Activated T-cell treated with anti-CD3 and anti-CD28 coated beads, Interleukin-2, amount 50 U/mL, for 24 hours (primary cell): ENCODE data around the gene FANCG.

Experiments
- DNase-seq: peaks from one replicate; pipeline ENCODE4 v3.0.0-alpha.2; 2020
- H3K27ac Mint-ChIP-seq: 2 replicates; pipeline ENCODE4 v1.8.0; 2020; ENCODE audit warnings: mild to moderate bottlenecking, mixed read lengths
- H3K27me3 Mint-ChIP-seq: 2 replicates; pipeline ENCODE4 v1.8.0; 2020; ENCODE audit warnings: mixed read lengths
- H3K36me3 Mint-ChIP-seq: 2 replicates; pipeline ENCODE4 v1.8.0; 2020; ENCODE audit warnings: low read depth, mixed read lengths
- H3K4me1 Mint-ChIP-seq: 2 replicates; pipeline ENCODE4 v1.8.0; 2020; ENCODE audit warnings: low read depth, mixed read lengths
- H3K4me3 Mint-ChIP-seq: 2 replicates; pipeline ENCODE4 v1.8.0; 2020; ENCODE audit warnings: mild to moderate bottlenecking, moderate library complexity, mixed read lengths
- H3K9me3 Mint-ChIP-seq: 2 replicates; pipeline ENCODE4 v1.8.0; 2020; ENCODE audit warnings: mixed read lengths

The FANCG gene

GRCh38 chr9:35028341-35028740, 51.4 kb downstream of the FANCG start:
- no peaks in the 10 kb centered on the region for H3K27me3 Mint-ChIP-seq

GRCh38 chr9:35027860-35028259, 51.9 kb downstream of the FANCG start:
- Mint-ChIP-seq H3K4me1 (peaks cover 14% of the 10 kb centered on the region), H3K27ac (no peak overlapping the region), H3K9me3 (no peaks in the 10 kb centered on the region), H3K4me3 (no peak overlapping the region), H3K27me3 (no peaks in the 10 kb centered on the region), H3K36me3 (peaks cover 32% of the 10 kb centered on the region)
- no peak for DNase-seq

More at GRCh38 chr9:35028341-35028740, 51.4 kb downstream of the FANCG start:
- no peaks in the 10 kb centered on the region for H3K9me3 Mint-ChIP-seq
- DNase-seq = no peak
- H3K4me1 Mint-ChIP-seq = peaks cover 13% of the 10 kb centered on the region
- H3K36me3 Mint-ChIP-seq = peaks cover 36% of the 10 kb centered on the region
- H3K4me3 Mint-ChIP-seq = no peak overlapping the region
- H3K27ac Mint-ChIP-seq = no peak overlapping the region

GRCh38 chr9:35027374-35027773, 52.4 kb downstream of the FANCG start:
- H3K4me3 Mint-ChIP-seq = no peak overlapping the region
- no peaks in the 10 kb centered on the region for H3K27me3 Mint-ChIP-seq
- peaks cover 34% of the 10 kb centered on the region for H3K36me3 Mint-ChIP-seq
- no peak for DNase-seq
- peaks cover 14% of the 10 kb centered on the region for H3K4me1 Mint-ChIP-seq
- no peak overlapping the region for H3K27ac Mint-ChIP-seq
- H3K9me3 Mint-ChIP-seq = no peaks in the 10 kb centered on the region

- H3K9me3 Mint-ChIP-seq = no peaks in the 10 kb centered on the region
- peaks cover 37% of the 10 kb centered on the region for H3K36me3 Mint-ChIP-seq
- H3K27ac Mint-ChIP-seq = no peak overlapping the region
- H3K4me1 Mint-ChIP-seq = peaks cover 14% of the 10 kb centered on the region
- no peak overlapping the region for H3K4me3 Mint-ChIP-seq
- H3K27me3 Mint-ChIP-seq = no peaks in the 10 kb centered on the region
- no peak for DNase-seq
Measured at GRCh38 chr9:35026671-35027070, 53.1 kb downstream of the FANCG start.
